ENCODE data around the gene TMEM201. TPM values are rescaled to one million over a fixed set of nuclear protein-coding genes. Genes with fewer than 3 reads are reported as not detected.

Gene TMEM201
- total and polyA plus RNA-seq, 9 of the 15 experiments (the other 6 are each of a cell fraction or from before 2014, with no cell fraction given), result 0.42 to 51.3 (median 7.4) TPM

- TF ChIP-seq, protein P1, sequence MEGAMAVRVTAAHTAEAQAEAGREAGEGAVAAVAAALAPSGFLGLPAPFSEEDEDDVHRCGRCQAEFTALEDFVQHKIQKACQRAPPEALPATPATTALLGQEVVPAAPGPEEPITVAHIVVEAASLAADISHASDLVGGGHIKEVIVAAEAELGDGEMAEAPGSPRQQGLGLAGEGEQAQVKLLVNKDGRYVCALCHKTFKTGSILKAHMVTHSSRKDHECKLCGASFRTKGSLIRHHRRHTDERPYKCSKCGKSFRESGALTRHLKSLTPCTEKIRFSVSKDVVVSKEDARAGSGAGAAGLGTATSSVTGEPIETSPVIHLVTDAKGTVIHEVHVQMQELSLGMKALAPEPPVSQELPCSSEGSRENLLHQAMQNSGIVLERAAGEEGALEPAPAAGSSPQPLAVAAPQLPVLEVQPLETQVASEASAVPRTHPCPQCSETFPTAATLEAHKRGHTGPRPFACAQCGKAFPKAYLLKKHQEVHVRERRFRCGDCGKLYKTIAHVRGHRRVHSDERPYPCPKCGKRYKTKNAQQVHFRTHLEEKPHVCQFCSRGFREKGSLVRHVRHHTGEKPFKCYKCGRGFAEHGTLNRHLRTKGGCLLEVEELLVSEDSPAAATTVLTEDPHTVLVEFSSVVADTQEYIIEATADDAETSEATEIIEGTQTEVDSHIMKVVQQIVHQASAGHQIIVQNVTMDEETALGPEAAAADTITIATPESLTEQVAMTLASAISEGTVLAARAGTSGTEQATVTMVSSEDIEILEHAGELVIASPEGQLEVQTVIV (CRISPR knock-in tag; IDR thresholded peaks at IDR 0.05; ENCODE audit: borderline replicate concordance), result no peak
- no peak; the same call in 1 of the 2 replicates for TF ChIP-seq KAT7 (CRISPR knock-in tag; IDR thresholded peaks at IDR 0.05; ENCODE audit: borderline replicate concordance)
- TF ChIP-seq, protein P2, sequence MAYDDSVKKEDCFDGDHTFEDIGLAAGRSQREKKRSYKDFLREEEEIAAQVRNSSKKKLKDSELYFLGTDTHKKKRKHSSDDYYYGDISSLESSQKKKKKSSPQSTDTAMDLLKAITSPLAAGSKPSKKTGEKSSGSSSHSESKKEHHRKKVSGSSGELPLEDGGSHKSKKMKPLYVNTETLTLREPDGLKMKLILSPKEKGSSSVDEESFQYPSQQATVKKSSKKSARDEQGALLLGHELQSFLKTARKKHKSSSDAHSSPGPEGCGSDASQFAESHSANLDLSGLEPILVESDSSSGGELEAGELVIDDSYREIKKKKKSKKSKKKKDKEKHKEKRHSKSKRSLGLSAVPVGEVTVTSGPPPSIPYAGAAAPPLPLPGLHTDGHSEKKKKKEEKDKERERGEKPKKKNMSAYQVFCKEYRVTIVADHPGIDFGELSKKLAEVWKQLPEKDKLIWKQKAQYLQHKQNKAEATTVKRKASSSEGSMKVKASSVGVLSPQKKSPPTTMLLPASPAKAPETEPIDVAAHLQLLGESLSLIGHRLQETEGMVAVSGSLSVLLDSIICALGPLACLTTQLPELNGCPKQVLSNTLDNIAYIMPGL (CRISPR knock-in tag; IDR thresholded peaks at IDR 0.05), result peak; percentile 84; the same call in 1 of the 2 replicates
- TF ChIP-seq GTF3C2 (IDR thresholded peaks at IDR 0.05; ENCODE audit: borderline replicate concordance, extremely low read depth, insufficient read length), result no peak
- no peak for TF ChIP-seq TOE1 (IDR thresholded peaks at IDR 0.05; ENCODE audit: borderline replicate concordance)
- no peak for TF ChIP-seq TOE1 (CRISPR knock-in tag; IDR thresholded peaks at IDR 0.05; ENCODE audit: borderline replicate concordance, low read depth)
- no peak for TF ChIP-seq XRCC4 (IDR thresholded peaks at IDR 0.05; ENCODE audit: extremely low read depth, insufficient read depth, insufficient read length)
- no peak for TF ChIP-seq PHTF2 (CRISPR knock-in tag; IDR thresholded peaks at IDR 0.05)
- TF ChIP-seq POLR3A (IDR thresholded peaks at IDR 0.05; ENCODE audit: borderline replicate concordance, extremely low read depth, insufficient read depth, insufficient read length), result no peak
- no peak for TF ChIP-seq ZNF75A (CRISPR knock-in tag; IDR thresholded peaks at IDR 0.05)
- TF ChIP-seq ZNF140 (CRISPR knock-in tag; IDR thresholded peaks at IDR 0.05), result no peak
- TF ChIP-seq ZNF121 (CRISPR knock-in tag; conservative IDR thresholded peaks at IDR 0.05), result no peak
- no peak for TF ChIP-seq FOXJ3 (CRISPR knock-in tag; IDR thresholded peaks at IDR 0.05)
- TF ChIP-seq ZNF347 (CRISPR knock-in tag; IDR thresholded peaks at IDR 0.05; ENCODE audit: low read depth), result no peak
- no peak for TF ChIP-seq ZNF609 (CRISPR knock-in tag; IDR thresholded peaks at IDR 0.05; ENCODE audit: borderline replicate concordance)
Observed at GRCh38 chr1:9588551-9589143, at the start of gene TMEM201 (continued).

Data from K562 (cell line).